A673 (cell line): Measurements from ENCODE around the gene CSNK1G2.

Experiments
- EZH2 ChIP-seq: fragments of 200-600 bp; sonication (generic); IDR thresholded peaks from 2 replicates; pipeline ENCODE4 v1.6.1; 2017; ENCODE audit warnings: borderline replicate concordance, low read depth, mild to moderate bottlenecking, mixed read lengths, antibody characterized with exemption, low read length; ENCODE audit not compliant: poor library complexity, severe bottlenecking
- TF ChIP-seq, protein P1 (sequence below): fragments of 300-800, 200-600 bp; sonication (generic); conservative IDR thresholded peaks from 2 replicates; pipeline ENCODE4 v1.5.1; 2017; ENCODE audit warnings: low read depth, mild to moderate bottlenecking, antibody characterized with exemption, low read length, moderate library complexity, mixed read lengths

DNA sequence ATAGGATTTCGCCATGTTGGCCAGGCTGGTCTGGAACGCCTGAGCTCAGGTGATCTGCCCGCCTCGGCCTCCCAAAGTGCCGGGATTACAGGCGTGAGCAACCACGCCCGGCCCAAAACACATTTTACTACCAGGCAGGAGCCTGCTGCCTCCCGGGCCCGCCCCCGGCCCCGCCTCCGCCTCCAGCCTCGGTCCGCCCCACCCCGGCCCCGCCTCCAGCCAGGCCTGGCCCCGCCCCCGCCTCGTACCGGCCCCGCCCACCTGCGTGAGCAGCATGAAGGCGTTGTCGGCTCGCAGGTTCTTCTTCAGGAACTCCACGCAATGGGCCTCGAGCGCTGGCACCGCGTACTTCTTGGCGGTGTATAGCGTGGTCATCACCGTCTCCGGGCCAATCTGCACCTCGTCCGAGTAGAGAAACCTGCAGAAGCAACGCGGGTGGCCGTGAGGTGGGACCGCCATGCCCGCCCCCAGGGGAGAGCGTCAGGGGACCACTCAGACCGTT is 51.8 kb downstream of the CSNK1G2 start:
- TF ChIP-seq, protein P1, sequence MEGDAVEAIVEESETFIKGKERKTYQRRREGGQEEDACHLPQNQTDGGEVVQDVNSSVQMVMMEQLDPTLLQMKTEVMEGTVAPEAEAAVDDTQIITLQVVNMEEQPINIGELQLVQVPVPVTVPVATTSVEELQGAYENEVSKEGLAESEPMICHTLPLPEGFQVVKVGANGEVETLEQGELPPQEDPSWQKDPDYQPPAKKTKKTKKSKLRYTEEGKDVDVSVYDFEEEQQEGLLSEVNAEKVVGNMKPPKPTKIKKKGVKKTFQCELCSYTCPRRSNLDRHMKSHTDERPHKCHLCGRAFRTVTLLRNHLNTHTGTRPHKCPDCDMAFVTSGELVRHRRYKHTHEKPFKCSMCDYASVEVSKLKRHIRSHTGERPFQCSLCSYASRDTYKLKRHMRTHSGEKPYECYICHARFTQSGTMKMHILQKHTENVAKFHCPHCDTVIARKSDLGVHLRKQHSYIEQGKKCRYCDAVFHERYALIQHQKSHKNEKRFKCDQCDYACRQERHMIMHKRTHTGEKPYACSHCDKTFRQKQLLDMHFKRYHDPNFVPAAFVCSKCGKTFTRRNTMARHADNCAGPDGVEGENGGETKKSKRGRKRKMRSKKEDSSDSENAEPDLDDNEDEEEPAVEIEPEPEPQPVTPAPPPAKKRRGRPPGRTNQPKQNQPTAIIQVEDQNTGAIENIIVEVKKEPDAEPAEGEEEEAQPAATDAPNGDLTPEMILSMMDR = no peak
- TF ChIP-seq EZH2 = no peak
